Stimulated activated naive CD8-positive, alpha-beta T cell treated with anti-CD3 and anti-CD28 coated beads, Interleukin-15, Interleukin-2, amounts not matched to agents 100 ng/mL and 50 ng/mL, for 24 hours (primary cell): Measurements from ENCODE around the gene CEP85L.
"Not testable (repeated sequence)": the region's sequence is repeated elsewhere in the genome, so short reads cannot be mapped to it uniquely, and the experiment has no call there.

Experiments used
- H3K27ac Mint-ChIP-seq: one replicate; pipeline ENCODE4 v1.8.0; 2021; ENCODE audit warnings: mild to moderate bottlenecking, mixed read lengths
- H3K27me3 Mint-ChIP-seq: one replicate; pipeline ENCODE4 v1.8.0; 2021; ENCODE audit warnings: mixed read lengths
- H3K36me3 Mint-ChIP-seq: one replicate; pipeline ENCODE4 v1.8.0; 2021; ENCODE audit warnings: low read depth, mixed read lengths
- H3K4me1 Mint-ChIP-seq: one replicate; pipeline ENCODE4 v1.8.0; 2021; ENCODE audit warnings: low read depth, mixed read lengths
- H3K4me3 Mint-ChIP-seq: one replicate; pipeline ENCODE4 v1.8.0; 2021; ENCODE audit warnings: mild to moderate bottlenecking, mixed read lengths
- H3K9me3 Mint-ChIP-seq: one replicate; pipeline ENCODE4 v1.8.0; 2021; ENCODE audit warnings: mixed read lengths

CEP85L gene

GRCh38 chr6:118464620-118465019 lies 186.8 kb downstream of the CEP85L start:
- no peaks in the 10 kb centered on the region for H3K27me3 Mint-ChIP-seq
- peaks cover 64% of the 10 kb centered on the region for H3K36me3 Mint-ChIP-seq
- no peak overlapping the region for H3K27ac Mint-ChIP-seq
- no peak overlapping the region for H3K4me3 Mint-ChIP-seq
- peaks cover 20% of the 10 kb centered on the region for H3K4me1 Mint-ChIP-seq
- H3K9me3 Mint-ChIP-seq, result no peaks in the 10 kb centered on the region

- H3K27me3 Mint-ChIP-seq, result no peaks in the 10 kb centered on the region
- H3K27ac Mint-ChIP-seq, result no peak overlapping the region
- peaks cover 32% of the 10 kb centered on the region for H3K36me3 Mint-ChIP-seq
- H3K9me3 Mint-ChIP-seq, result peaks cover 4% of the 10 kb centered on the region
- H3K4me1 Mint-ChIP-seq, result peaks cover 7% of the 10 kb centered on the region
- no peak overlapping the region for H3K4me3 Mint-ChIP-seq
These were observed 190.4 kb downstream of the CEP85L start for GRCh38 chr6:118460958-118461470.

GRCh38 chr6:118456982-118457381 lies 194.4 kb downstream of the CEP85L start:
- H3K27me3 Mint-ChIP-seq, result no peaks in the 10 kb centered on the region
- H3K27ac Mint-ChIP-seq, result no peak overlapping the region
- no peaks in the 10 kb centered on the region for H3K4me1 Mint-ChIP-seq
- H3K9me3 Mint-ChIP-seq, result peaks cover 31% of the 10 kb centered on the region
- H3K4me3 Mint-ChIP-seq, result no peak overlapping the region
- H3K36me3 Mint-ChIP-seq, result peaks cover 8% of the 10 kb centered on the region

- Mint-ChIP-seq H3K4me3 (no peak overlapping the region), H3K36me3 (peaks cover 26% of the 10 kb centered on the region), H3K9me3 (peaks cover 54% of the 10 kb centered on the region), H3K27ac (no peak overlapping the region), H3K27me3 (no peaks in the 10 kb centered on the region), H3K4me1 (no peaks in the 10 kb centered on the region)
These were observed 199.6 kb downstream of the CEP85L start for GRCh38 chr6:118451839-118452238.

GRCh38 chr6:118444796-118445195 lies 206.6 kb downstream of the CEP85L start:
- Mint-ChIP-seq H3K4me3 (no peak overlapping the region), H3K27ac (no peak overlapping the region), H3K9me3 (peaks cover 50% of the 10 kb centered on the region), H3K36me3 (peaks cover 26% of the 10 kb centered on the region), H3K4me1 (no peaks in the 10 kb centered on the region), H3K27me3 (no peaks in the 10 kb centered on the region)

- Mint-ChIP-seq H3K27me3 (no peaks in the 10 kb centered on the region), H3K9me3 (peaks cover 26% of the 10 kb centered on the region), H3K36me3 (peaks cover 15% of the 10 kb centered on the region), H3K27ac (no peak overlapping the region), H3K4me1 (no peaks in the 10 kb centered on the region), H3K4me3 (no peak overlapping the region)
These were observed 214.9 kb downstream of the CEP85L start for GRCh38 chr6:118436482-118436881.

GRCh38 chr6:118434147-118434546 lies 217.2 kb downstream of the CEP85L start:
- peaks cover 23% of the 10 kb centered on the region for H3K36me3 Mint-ChIP-seq
- not testable (repeated sequence) for H3K4me1 Mint-ChIP-seq, H3K27ac Mint-ChIP-seq, H3K9me3 Mint-ChIP-seq, H3K27me3 Mint-ChIP-seq, H3K4me3 Mint-ChIP-seq

- H3K27me3 Mint-ChIP-seq, H3K27ac Mint-ChIP-seq, H3K4me3 Mint-ChIP-seq, H3K4me1 Mint-ChIP-seq: not testable (repeated sequence)
- H3K36me3 Mint-ChIP-seq, result peaks cover 36% of the 10 kb centered on the region
- H3K9me3 Mint-ChIP-seq, result peaks cover 11% of the 10 kb centered on the region
These were observed 230.1 kb downstream of the CEP85L start for GRCh38 chr6:118421312-118421711.

GRCh38 chr6:118419448-118420394 lies 231.7 kb downstream of the CEP85L start:
- no peak overlapping the region for H3K27ac Mint-ChIP-seq
- peaks cover 11% of the 10 kb centered on the region for H3K9me3 Mint-ChIP-seq
- no peaks in the 10 kb centered on the region for H3K4me1 Mint-ChIP-seq
- H3K36me3 Mint-ChIP-seq, result peaks cover 26% of the 10 kb centered on the region
- H3K27me3 Mint-ChIP-seq, result no peaks in the 10 kb centered on the region
- no peak overlapping the region for H3K4me3 Mint-ChIP-seq
